Astrocyte of the cerebellum (primary cell): ENCODE results near the gene EXOSC1.
"Not testable (repeated sequence)": the region's sequence is repeated elsewhere in the genome, so short reads cannot be mapped to it uniquely, and the experiment has no call there.

Experiments used
- DNase-seq: peaks from one replicate; pipeline ENCODE4 v3.0.0-alpha.2; 2011; ENCODE audit warnings: low read depth
- H3K4me3 ChIP-seq: 2 replicates; pipeline ENCODE4 v1.5.1; 2011; ENCODE audit warnings: mild to moderate bottlenecking, low read depth, low read length, moderate library complexity
- CTCF ChIP-seq: IDR thresholded peaks from 2 replicates; pipeline ENCODE4 v1.5.1; 2012; ENCODE audit warnings: low read length, low read depth, moderate library complexity, mild to moderate bottlenecking; ENCODE audit errors: missing control alignments
- in situ Hi-C: cut with HindIII; loops from 2 replicates; pipeline ENCODE4 v1.10.0; 2017; ENCODE audit warnings: low sequenced_read_pairs

Gene EXOSC1

GRCh38 chr10:97428572-97428981, 17.2 kb downstream of the EXOSC1 start:
- in situ Hi-C loops, result no loop called here
- H3K4me3 ChIP-seq, result peak overlapping the region; percentile 81
- DNase-seq, result no peak
- TF ChIP-seq CTCF, result no peak

GRCh38 chr10:97427571-97428179, 18.1 kb downstream of the EXOSC1 start:
- peak overlapping the region; percentile 81 for H3K4me3 ChIP-seq
- in situ Hi-C loops, result no loop called here
- no peak for TF ChIP-seq CTCF
- DNase-seq, result no peak

GRCh38 chr10:97426776-97427570, 18.8 kb downstream of the EXOSC1 start:
- in situ Hi-C loops, result no loop called here
- H3K4me3 ChIP-seq, result peak overlapping the region; percentile 81
- no peak for DNase-seq
- no peak for TF ChIP-seq CTCF

- DNase-seq, result peak; percentile 85
- H3K4me3 ChIP-seq, result peak within 1 kb of the TSS; percentile 81
- in situ Hi-C loops, result no loop called here
- peak; percentile 63 for TF ChIP-seq CTCF
Measured at GRCh38 chr10:97425964-97426775, 19.6 kb downstream of the EXOSC1 start, which contains the start of gene PGAM1. PGAM1 (plus strand) TSS chr10:97426191; CDS start chr10:97426308, 117 bp downstream.

GRCh38 chr10:97423757-97424098, 22.1 kb downstream of the EXOSC1 start:
- DNase-seq, in situ Hi-C loops, H3K4me3 ChIP-seq: not testable (repeated sequence)

GRCh38 chr10:97416565-97416964, 29.2 kb downstream of the EXOSC1 start:
- no peak for DNase-seq
- H3K4me3 ChIP-seq, result no peak overlapping the region
- TF ChIP-seq CTCF, result no peak
- in situ Hi-C loops, result no loop called here
